ENCODE data around the gene ACTR8.

GRCh38 chr3:53880396-53881345 lies 1.3 kb downstream of the ACTR8 start:
- TF ChIP-seq, protein P1, sequence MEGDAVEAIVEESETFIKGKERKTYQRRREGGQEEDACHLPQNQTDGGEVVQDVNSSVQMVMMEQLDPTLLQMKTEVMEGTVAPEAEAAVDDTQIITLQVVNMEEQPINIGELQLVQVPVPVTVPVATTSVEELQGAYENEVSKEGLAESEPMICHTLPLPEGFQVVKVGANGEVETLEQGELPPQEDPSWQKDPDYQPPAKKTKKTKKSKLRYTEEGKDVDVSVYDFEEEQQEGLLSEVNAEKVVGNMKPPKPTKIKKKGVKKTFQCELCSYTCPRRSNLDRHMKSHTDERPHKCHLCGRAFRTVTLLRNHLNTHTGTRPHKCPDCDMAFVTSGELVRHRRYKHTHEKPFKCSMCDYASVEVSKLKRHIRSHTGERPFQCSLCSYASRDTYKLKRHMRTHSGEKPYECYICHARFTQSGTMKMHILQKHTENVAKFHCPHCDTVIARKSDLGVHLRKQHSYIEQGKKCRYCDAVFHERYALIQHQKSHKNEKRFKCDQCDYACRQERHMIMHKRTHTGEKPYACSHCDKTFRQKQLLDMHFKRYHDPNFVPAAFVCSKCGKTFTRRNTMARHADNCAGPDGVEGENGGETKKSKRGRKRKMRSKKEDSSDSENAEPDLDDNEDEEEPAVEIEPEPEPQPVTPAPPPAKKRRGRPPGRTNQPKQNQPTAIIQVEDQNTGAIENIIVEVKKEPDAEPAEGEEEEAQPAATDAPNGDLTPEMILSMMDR (conservative IDR thresholded peaks at IDR 0.05; ENCODE audit: low read length): no peak
- no peak for TF ChIP-seq EZH2phosphoT487 (IDR thresholded peaks at IDR 0.05; ENCODE audit: borderline replicate concordance)
